Natural killer cell (primary cell): ENCODE results near the gene ZKSCAN3. TPM values are rescaled to one million over a fixed set of nuclear protein-coding genes. Genes with fewer than 3 reads are reported as not detected.
A peak's percentile ranks its signal among the peaks of the same experiment; 100 is the strongest.

Source experiments
- ATAC-seq, 3 donors: fragments of 150-1000 bp in 2 of 3; fragments of 200-7000 bp in 1 of 3; cut with Tn5 transposase; 1 replicate in 1 of 3; 2 replicates in 2 of 3; pipeline ENCODE4 v1.10.0; 2021; ENCODE audit warnings: mild to moderate bottlenecking in 2 of 3, moderate library complexity in 2 of 3
- DNase-seq, 2 donors: peaks; one replicate each; pipeline versions ENCODE4 v3.0.0 to v3.0.0-alpha.2; 2013 to 2021; ENCODE audit warnings: mixed read lengths in 1 of 2
- H3K27ac ChIP-seq: one replicate; pipeline ENCODE4 v1.5.1; 2013; ENCODE audit warnings: mild to moderate bottlenecking, low read length
- H3K27me3 ChIP-seq: one replicate; pipeline ENCODE4 v1.6.1; 2013; ENCODE audit warnings: low read length; ENCODE audit not compliant: control insufficient read depth, insufficient read depth
- H3K36me3 ChIP-seq: one replicate; pipeline ENCODE4 v1.6.1; 2013; ENCODE audit warnings: low read length; ENCODE audit not compliant: control insufficient read depth, insufficient read depth
- H3K4me1 ChIP-seq: one replicate; pipeline ENCODE4 v1.6.1; 2013; ENCODE audit warnings: low read length; ENCODE audit not compliant: control insufficient read depth, insufficient read depth
- H3K4me3 ChIP-seq: one replicate; pipeline ENCODE4 v1.5.1; 2013; ENCODE audit warnings: low read length
- H3K9me3 ChIP-seq: one replicate; pipeline ENCODE4 v1.6.1; 2013; ENCODE audit warnings: low read length; ENCODE audit not compliant: control insufficient read depth, insufficient read depth
- H3K27ac Mint-ChIP-seq, 2 donors: one replicate each; pipeline ENCODE4 v1.8.0; 2022; ENCODE audit warnings: mild to moderate bottlenecking in 2 of 2, mixed read lengths in 2 of 2, moderate library complexity in 1 of 2
- H3K27me3 Mint-ChIP-seq, 2 donors: one replicate each; pipeline ENCODE4 v1.8.0; 2022; ENCODE audit warnings: low read depth in 2 of 2, mixed read lengths in 2 of 2
- H3K36me3 Mint-ChIP-seq: one replicate; pipeline ENCODE4 v1.8.0; 2022; ENCODE audit warnings: mixed read lengths
- H3K4me1 Mint-ChIP-seq, 2 donors: one replicate each; pipeline ENCODE4 v1.8.0; 2022; ENCODE audit warnings: mixed read lengths in 2 of 2
- H3K4me3 Mint-ChIP-seq: one replicate; pipeline ENCODE4 v1.8.0; 2022; ENCODE audit warnings: mild to moderate bottlenecking, moderate library complexity, mixed read lengths
- H3K9me3 Mint-ChIP-seq, 2 donors: one replicate each; pipeline ENCODE4 v1.8.0; 2022; ENCODE audit warnings: mixed read lengths in 2 of 2
- CTCF ChIP-seq: fragments of 200-600 bp; IDR thresholded peaks from one replicate; pipeline ENCODE4 v1.8.0; 2022; ENCODE audit warnings: antibody characterized with exemption
- WGBS: methylation state at CpG from one replicate; pipeline ENCODE4 v1.1.7; 2013; ENCODE audit warnings: missing lambda C conversion rate; ENCODE audit not compliant: insufficient coverage; 5-methylcytosine and 5-hydroxymethylcytosine counted together
- intact Hi-C: fragments of 100-400 bp; cut with micrococcal nuclease; formaldehyde crosslinking; loops from one replicate; pipeline ENCODE4 v1.14.2; 2022
- total RNA-seq, 4 donors: library from RNA; stranded (reverse); fragments of 120-200 nt in 1 of 4; gene quantifications; one replicate each; pipeline versions ENCODE4 v1.2.3 to v1.2.4, GENCODE V29; 2013 to 2022

ZKSCAN3 gene
- total RNA-seq, 3 donors from 2014 or later (not counting 1 experiment from before 2014, with no cell fraction given), result 3.1 to 6.0 (median 4.7) TPM

DNA sequence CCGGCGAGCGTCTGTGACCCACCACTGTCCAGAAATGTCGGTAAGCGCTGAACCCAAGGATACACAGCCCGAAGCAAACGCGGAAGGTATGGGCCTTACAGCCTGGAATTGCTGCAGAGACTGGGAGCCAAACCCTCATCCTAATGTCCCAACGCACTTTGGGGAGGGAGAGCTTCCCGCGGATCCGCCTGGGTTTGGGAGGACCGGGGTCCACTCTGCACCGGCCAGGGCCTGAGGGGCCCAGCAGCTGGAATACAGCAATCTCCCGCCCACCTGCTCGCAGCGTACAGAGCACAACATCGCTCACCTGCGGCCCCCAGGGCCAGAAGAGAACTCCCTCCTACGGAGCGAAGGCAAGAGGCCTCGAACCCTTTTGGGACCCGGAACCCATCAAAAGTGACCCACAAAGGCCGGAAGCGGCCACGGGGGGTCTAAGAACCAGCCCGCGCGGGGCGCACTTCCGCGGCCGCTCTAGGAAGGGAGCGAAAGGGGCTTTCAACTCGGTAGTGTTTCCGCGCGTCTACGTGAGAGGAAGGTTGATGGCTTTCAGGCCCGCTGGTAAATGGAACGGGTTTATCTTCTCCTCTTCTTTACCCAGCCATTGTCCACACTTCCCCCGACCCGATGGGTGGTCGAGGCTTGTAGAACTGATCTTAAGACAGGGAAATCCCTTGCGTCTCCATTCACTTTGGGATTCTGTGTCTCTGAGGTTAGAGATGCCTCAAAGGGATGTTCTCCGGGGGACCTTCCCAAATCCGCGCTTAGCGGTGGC is 49.8 kb downstream of the ZKSCAN3 start, which contains the start of gene ZSCAN12:
ZSCAN12 (minus strand) TSS at position 398 of the 772 bp plus-strand sequence. CDS start 1,342 bp downstream, outside the sequence.
- TF ChIP-seq CTCF, result peak; percentile 54
- peaks cover 16% of the 10 kb centered on the region for H3K4me1 ChIP-seq
- Mint-ChIP-seq H3K4me1 (peaks cover 46 to 49% of the 10 kb centered on the region in 2 donors), H3K27ac (peak within 1 kb of the TSS; percentile 80 to 89), H3K9me3 (peaks cover 0 to 3% of the 10 kb centered on the region in 2 donors), H3K4me3 (peak within 1 kb of the TSS; percentile 93), H3K36me3 (peaks cover 16% of the 10 kb centered on the region), H3K27me3 (peaks cover 18 to 40% of the 10 kb centered on the region in 2 donors)
- intact Hi-C loops, result loop anchor here (1.0 to 5.0 kb wide), 4 partner anchors 44 to 257 kb away; partner anchors contain the start of genes ZKSCAN3, ZKSCAN4, ZKSCAN8 and ZSCAN23
- peaks cover 23% of the 10 kb centered on the region for H3K36me3 ChIP-seq
- H3K27me3 ChIP-seq, result peaks cover 3% of the 10 kb centered on the region
- no peaks in the 10 kb centered on the region for H3K9me3 ChIP-seq
- H3K27ac ChIP-seq, result peak within 1 kb of the TSS; percentile 73
- ATAC-seq, result peak; percentile 95 to 96 (median 96)
- under 1% methylated on average over 49 of the region's 49 CpGs for WGBS
- H3K4me3 ChIP-seq, result peak within 1 kb of the TSS; percentile 92
- DNase-seq, result peak; percentile 81 to 90

GRCh38 chr6:28400122-28400451 is 50.3 kb downstream of the ZKSCAN3 start:
- peak overlapping the region; percentile 80 to 89 for H3K27ac Mint-ChIP-seq
- H3K36me3 Mint-ChIP-seq, result peaks cover 16% of the 10 kb centered on the region
- WGBS, result no CpG with 5 or more reads among the region's 8 CpGs
- intact Hi-C loops, result no loop called here
- H3K9me3 ChIP-seq, result no peaks in the 10 kb centered on the region
- ATAC-seq (no peak), DNase-seq (no peak)
- H3K4me3 ChIP-seq, result peak overlapping the region; percentile 92
- H3K27me3 ChIP-seq, result peaks cover 3% of the 10 kb centered on the region
- H3K36me3 ChIP-seq, result peaks cover 23% of the 10 kb centered on the region
- no peak for TF ChIP-seq CTCF
- H3K4me3 Mint-ChIP-seq, result peak overlapping the region; percentile 93
- H3K27me3 Mint-ChIP-seq, result peaks cover 20 to 44% of the 10 kb centered on the region in 2 donors
- H3K9me3 Mint-ChIP-seq, result peaks cover 0 to 3% of the 10 kb centered on the region in 2 donors
- peaks cover 41 to 43% of the 10 kb centered on the region in 2 donors for H3K4me1 Mint-ChIP-seq
- H3K27ac ChIP-seq, result peak overlapping the region; percentile 73
- peaks cover 16% of the 10 kb centered on the region for H3K4me1 ChIP-seq

DNA sequence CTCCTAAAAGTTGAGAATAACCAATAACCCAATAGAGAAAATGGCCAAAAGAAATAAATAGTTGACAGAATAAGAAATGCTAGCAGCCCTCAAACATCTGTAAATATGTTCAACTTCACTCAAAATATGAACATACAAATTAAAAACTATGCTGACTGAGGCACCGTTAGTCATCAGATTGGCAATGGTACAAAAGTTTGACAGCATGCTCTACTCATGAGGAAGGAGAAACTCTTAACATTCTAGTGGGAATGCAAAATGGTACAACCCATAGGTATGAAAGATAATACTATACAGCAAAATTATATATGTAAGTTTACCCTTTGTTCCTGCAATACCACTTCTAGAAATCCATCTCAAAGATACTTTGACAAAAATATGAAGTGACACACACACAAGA is 51.4 kb downstream of the ZKSCAN3 start:
- peaks cover 16% of the 10 kb centered on the region for H3K4me1 ChIP-seq
- peaks cover 0 to 3% of the 10 kb centered on the region in 2 donors for H3K9me3 Mint-ChIP-seq
- peaks cover 31 to 32% of the 10 kb centered on the region in 2 donors for H3K4me1 Mint-ChIP-seq
- intact Hi-C loops, result no loop called here
- peaks cover 3% of the 10 kb centered on the region for H3K27me3 ChIP-seq
- no peak overlapping the region for H3K4me3 ChIP-seq
- H3K36me3 Mint-ChIP-seq, result peaks cover 16% of the 10 kb centered on the region
- no peak overlapping the region for H3K27ac ChIP-seq
- no peaks in the 10 kb centered on the region for H3K9me3 ChIP-seq
- H3K36me3 ChIP-seq, result peaks cover 15% of the 10 kb centered on the region
- no peak overlapping the region for H3K27ac Mint-ChIP-seq
- no peak for ATAC-seq
- 100% methylated on average over 1 of the region's 1 CpG for WGBS
- H3K27me3 Mint-ChIP-seq, result peaks cover 28 to 51% of the 10 kb centered on the region in 2 donors
- DNase-seq, result no peak
- no peak for TF ChIP-seq CTCF
- H3K4me3 Mint-ChIP-seq, result peak overlapping the region; percentile 35
